Parathyroid adenoma (tissue), 2 donors: ENCODE results near the gene ROCK2.

ENCODE experiments used
- H2AFZ ChIP-seq: fragments of 300-600 bp; sonication (generic); one replicate; pipeline ENCODE4 v1.7.0; 2017; ENCODE audit warnings: antibody characterized with exemption, mild to moderate bottlenecking
- H3K27ac ChIP-seq: fragments of 300-600 bp; sonication (generic); one replicate; pipeline ENCODE4 v1.7.0; 2017
- H3K27me3 ChIP-seq: fragments of 300-600 bp; sonication (generic); one replicate; pipeline ENCODE4 v1.7.0; 2017; ENCODE audit warnings: low read length; ENCODE audit not compliant: control insufficient read depth, insufficient read depth
- H3K36me3 ChIP-seq: fragments of 300-600 bp; sonication (generic); one replicate; pipeline ENCODE4 v1.7.0; 2017; ENCODE audit warnings: low read length; ENCODE audit not compliant: control insufficient read depth, insufficient read depth
- H3K4me1 ChIP-seq: fragments of 300-600 bp; sonication (generic); one replicate; pipeline ENCODE4 v1.7.0; 2017; ENCODE audit warnings: control low read depth
- H3K4me2 ChIP-seq: fragments of 300-600 bp; sonication (generic); one replicate; pipeline ENCODE4 v1.7.0; 2017; ENCODE audit warnings: low read length
- H3K4me3 ChIP-seq: fragments of 300-600 bp; sonication (generic); one replicate; pipeline ENCODE4 v1.7.0; 2017; ENCODE audit warnings: low read depth, low read length
- H3K79me2 ChIP-seq: fragments of 300-600 bp; sonication (generic); one replicate; pipeline ENCODE4 v1.7.0; 2017; ENCODE audit warnings: control low read depth
- H3K9ac ChIP-seq: fragments of 300-600 bp; sonication (generic); one replicate; pipeline ENCODE4 v1.7.0; 2017; ENCODE audit warnings: mild to moderate bottlenecking
- H3K9me3 ChIP-seq: fragments of 300-600 bp; sonication (generic); one replicate; pipeline ENCODE4 v1.7.0; 2017; ENCODE audit warnings: low read length; ENCODE audit not compliant: control insufficient read depth
- CTCF ChIP-seq: fragments of 300-600 bp; sonication (generic); IDR thresholded peaks from one replicate; pipeline ENCODE4 v1.7.0; 2017; ENCODE audit warnings: antibody characterized with exemption, mild to moderate bottlenecking
- donor health status: primary hyperparathyroidism.

The ROCK2 gene

DNA sequence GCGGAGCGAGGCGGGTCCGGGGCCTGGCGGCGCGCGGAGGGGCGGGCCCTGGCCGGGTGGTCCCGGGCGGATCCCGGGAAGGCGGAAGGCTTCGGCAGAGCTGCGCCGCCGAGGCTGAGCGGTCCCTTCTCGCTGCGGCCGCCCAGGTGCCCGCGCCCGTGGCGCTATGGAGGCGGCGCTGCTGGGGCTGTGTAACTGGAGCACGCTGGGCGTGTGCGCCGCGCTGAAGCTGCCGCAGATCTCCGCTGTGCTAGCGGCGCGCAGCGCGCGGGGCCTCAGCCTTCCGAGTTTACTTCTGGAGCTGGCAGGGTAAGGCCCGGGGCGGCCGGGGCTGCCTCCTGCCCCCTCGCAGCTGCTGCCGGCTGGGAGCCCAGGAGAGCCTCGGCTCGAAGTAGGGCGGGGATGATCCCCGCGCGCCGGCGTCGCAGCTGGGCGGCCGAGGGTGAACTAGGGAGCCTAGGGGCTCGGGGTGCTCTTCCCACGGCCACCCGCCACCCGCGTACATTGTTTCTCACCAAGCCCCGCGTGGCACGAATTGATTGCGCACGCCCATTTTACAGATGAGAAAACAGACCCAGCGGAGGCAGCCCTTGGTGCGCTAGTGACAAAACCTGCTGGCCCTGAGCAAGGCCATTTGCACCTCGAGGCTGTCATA is 188.9 kb downstream of the ROCK2 start, which contains the start of gene SLC66A3:
Gene SLC66A3 (plus strand): TSS at position 87 of the 655 bp plus-strand sequence. CDS start 80 bp downstream, at position 167.
- Histone ChIP-seq H3K27ac (peak within 1 kb of the TSS; percentile 77), H3K36me3 (no peaks in the 10 kb centered on the region), H3K4me3 (peak within 1 kb of the TSS; percentile 76), H3K79me2 (no peaks in the 10 kb centered on the region), H3K9me3 (no peaks in the 10 kb centered on the region), H3K4me2 (peak within 1 kb of the TSS; percentile 98), H3K27me3 (no peaks in the 10 kb centered on the region), H3K9ac (no peak within 1 kb of the TSS), H2AFZ (peak within 1 kb of the TSS; percentile 98), H3K4me1 (peaks cover 11% of the 10 kb centered on the region)
- no peak for TF ChIP-seq CTCF

DNA sequence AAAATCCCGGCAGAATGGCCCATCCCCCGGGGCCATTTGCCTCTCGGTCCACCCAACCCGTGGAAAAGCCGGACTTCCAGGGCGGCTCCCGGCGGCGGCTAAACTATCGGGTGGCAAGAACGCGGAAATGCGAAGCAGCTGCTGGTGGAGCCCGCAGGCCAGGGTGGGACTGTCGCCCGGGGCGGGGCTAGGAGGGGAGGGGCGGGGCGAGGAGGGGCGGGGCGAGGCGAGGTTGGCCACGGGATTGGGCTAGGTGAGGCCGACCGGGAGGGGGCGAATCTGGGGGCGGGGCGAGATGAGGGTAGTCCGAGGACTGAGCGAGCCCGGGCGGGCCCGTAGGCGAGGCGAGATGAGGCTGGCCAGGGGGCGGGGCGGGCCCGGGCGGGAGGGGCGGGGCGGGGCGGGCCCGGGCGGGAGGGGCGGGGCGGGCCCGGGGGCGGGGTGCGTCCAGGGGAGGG is 189.5 kb downstream of the ROCK2 start:
- Histone ChIP-seq H3K27me3 (no peaks in the 10 kb centered on the region), H3K27ac (peak overlapping the region; percentile 77), H3K36me3 (no peaks in the 10 kb centered on the region), H3K9ac (no peak overlapping the region), H2AFZ (peak overlapping the region; percentile 82), H3K79me2 (no peaks in the 10 kb centered on the region), H3K4me2 (peak overlapping the region; percentile 98), H3K4me3 (peak overlapping the region; percentile 76), H3K9me3 (no peaks in the 10 kb centered on the region), H3K4me1 (peaks cover 11% of the 10 kb centered on the region)
- TF ChIP-seq CTCF: no peak

GRCh38 chr2:11154016-11154922 is 190.2 kb downstream of the ROCK2 start:
- H3K4me3 ChIP-seq: peak overlapping the region; percentile 67
- no peaks in the 10 kb centered on the region for H3K9me3 ChIP-seq
- no peak overlapping the region for H3K9ac ChIP-seq
- H3K4me1 ChIP-seq: peaks cover 11% of the 10 kb centered on the region
- peak overlapping the region; percentile 77 for H3K27ac ChIP-seq
- H2AFZ ChIP-seq: peak overlapping the region; percentile 82
- TF ChIP-seq CTCF: no peak
- H3K4me2 ChIP-seq: peak overlapping the region; percentile 98
- no peaks in the 10 kb centered on the region for H3K27me3 ChIP-seq
- H3K79me2 ChIP-seq: no peaks in the 10 kb centered on the region
- no peaks in the 10 kb centered on the region for H3K36me3 ChIP-seq

- H2AFZ ChIP-seq: no peak overlapping the region
- H3K9me3 ChIP-seq: no peaks in the 10 kb centered on the region
- no peaks in the 10 kb centered on the region for H3K79me2 ChIP-seq
- no peak overlapping the region for H3K9ac ChIP-seq
- no peak overlapping the region for H3K27ac ChIP-seq
- no peak overlapping the region for H3K4me2 ChIP-seq
- H3K36me3 ChIP-seq: no peaks in the 10 kb centered on the region
- peaks cover 11% of the 10 kb centered on the region for H3K4me1 ChIP-seq
- no peak for TF ChIP-seq CTCF
- H3K27me3 ChIP-seq: no peaks in the 10 kb centered on the region
- H3K4me3 ChIP-seq: no peak overlapping the region
Observed at GRCh38 chr2:11152591-11152990, 191.8 kb downstream of the ROCK2 start.
